CD4-positive, alpha-beta T cell treated with Interleukin-6 for 4 hours (primary cell): ENCODE measurements around the gene SLC41A1.

Experiments
- DNase-seq: peaks from one replicate; pipeline ENCODE4 v3.0.0-alpha.2; 2020; ENCODE audit warnings: mixed read lengths

The SLC41A1 gene

DNA sequence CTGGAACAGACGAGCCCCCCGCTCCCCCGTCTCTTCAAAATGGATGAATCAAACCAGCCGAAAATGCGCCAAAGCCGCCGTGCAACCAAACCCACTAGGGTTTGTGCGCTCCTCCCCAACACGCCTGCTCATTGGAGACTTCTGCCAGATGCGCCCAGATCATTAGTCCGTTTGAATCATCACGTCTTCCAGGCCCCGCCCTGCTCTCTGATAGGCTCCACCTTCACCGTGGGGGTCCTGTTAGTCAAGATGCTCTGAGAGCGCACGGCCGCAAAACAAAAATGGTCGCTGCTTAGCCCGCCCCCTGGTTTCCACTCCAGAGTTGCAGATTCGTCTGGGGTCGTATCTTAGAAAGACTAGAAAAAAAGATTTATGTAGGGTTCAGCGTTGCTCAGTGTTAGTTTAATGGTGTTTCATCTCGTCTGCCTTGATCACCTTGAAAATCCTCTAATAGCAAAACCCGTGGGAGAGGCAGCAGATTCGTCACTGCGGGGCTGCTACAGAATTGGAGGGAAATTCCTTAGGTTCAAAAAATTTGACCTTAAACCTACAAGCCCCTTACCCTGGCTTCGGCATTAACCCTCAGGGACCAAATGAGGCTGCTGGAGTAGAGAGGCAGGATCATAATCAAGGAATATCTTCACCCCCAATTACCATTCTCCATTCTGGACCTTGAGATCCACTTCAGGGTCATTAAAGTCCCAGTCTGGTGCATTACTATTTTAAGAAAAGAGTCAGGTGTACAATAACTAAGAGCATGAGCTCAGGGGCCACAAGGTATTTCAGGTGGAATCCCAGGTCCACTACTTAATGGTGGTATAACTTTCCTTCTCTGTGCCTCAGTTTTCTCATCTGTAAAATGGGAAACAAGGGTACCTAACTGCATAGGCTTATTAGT lies 62.6 kb downstream of the SLC41A1 start, which contains the start of gene NUCKS1:
NUCKS1 (minus strand) TSS at position 45 of the 898 bp plus-strand sequence. CDS start 209 bp downstream, outside the sequence.
- DNase-seq: peak; percentile 98

DNA sequence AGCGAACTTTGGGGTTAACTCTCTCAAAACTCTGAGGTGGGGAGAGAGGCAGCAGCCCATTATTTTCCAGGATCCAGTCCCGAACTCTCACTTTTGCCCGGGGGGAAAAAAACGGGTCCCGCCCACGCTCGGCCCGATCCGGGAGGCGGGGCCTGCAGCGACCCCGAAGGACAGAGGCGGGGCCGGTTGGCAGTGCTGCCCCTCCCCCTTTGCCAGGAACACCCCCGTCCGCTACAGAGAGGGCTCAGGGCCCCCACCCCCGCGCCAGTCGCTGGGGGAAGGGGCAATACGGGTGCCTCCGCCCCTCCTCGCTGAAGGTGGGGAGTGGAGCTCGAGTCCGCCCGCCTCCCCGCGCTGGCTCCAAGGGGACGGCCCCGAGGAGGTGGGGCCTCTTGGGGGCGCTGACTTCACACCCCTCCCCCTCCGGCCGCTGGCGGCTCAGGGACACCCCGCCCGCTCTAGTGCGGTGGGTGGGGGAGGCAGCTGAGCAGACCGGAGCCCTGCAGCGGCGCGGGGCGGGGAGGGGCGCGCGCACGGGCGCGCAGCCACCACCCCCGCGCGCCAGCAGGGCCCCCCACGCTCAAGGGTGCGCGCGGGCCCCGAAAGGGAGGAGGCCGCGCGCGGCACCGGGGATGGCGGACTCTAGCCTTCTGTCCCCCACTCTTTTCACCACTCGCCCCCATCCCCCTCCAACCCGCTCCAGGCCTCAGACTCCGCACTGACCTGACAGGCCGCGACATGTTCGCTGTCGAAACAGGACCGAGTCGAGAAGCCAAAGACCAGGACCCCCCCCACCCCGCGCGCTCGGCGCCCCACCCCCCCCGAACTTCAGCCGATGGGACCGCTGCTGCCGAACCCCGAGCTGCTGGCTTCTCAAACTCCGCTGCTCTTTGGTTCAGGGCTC lies 63.5 kb downstream of the SLC41A1 start:
- peak; percentile 96 for DNase-seq

DNA sequence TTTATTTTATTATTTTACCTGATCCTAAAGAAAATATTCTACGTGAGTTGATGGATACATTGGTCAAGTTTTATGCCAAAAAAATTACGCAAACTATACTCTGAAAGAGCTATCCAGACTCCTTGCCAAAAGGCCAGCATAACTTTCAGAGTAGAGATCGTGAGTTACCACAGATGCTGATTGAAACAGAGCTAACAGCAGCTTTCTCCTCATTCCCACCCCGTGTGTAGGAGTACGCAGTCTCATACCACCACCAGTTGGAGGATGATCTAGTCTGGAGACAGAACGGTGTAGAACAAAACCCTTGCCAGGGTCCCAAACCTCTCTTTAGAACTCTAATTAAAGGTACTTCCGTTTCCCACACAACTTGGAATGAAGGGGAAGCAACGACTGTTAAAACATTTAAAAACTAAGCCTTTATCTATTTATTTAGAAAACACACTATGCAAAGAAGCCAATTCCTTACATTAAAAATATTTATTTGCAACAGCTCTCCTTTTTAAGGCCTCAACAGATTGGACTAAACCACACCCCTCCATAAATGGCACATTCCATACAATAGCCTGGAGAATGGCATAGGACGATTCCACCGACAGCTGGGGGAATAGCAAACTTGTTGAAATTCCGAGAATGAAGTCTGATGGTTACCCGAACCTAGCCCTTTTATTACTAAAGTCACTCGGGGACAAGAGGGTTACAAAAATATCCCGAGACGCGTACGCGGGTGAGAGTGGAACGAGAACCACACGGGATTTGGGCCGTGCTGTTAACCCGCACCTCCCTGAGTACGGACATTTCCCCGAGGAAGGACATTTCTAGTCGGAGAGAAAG lies 64.4 kb downstream of the SLC41A1 start:
- peak; percentile 11 for DNase-seq

DNA sequence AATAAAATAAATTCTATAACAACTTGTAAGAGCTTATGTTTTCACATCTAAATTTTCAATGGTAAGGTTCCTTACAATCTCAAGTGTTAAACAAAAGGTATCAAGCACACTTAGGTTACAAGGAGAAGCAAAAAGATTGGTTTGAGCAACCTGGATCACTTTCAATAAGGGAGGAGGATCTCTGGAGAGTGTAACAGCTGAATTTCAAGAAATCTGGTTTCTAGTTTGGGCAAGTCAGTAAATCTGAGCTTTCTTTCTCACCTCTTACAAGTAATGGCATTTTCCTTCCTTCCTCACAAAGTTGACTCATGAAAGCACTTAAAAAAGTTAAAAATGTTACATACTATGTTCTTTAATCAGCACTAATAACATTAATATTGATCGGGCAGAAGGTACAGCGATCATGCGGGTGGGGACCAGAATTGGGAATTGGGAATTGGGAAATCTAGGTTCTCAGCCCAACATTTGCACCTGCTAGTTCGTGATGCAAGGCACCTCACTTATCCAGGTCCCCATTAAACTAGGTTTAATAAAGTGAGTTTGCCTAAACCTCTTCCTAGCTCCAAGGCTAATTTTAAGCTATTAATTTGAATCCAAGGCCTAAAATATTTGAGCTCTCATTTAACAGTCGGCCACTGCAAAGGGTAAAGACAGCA lies 66.1 kb downstream of the SLC41A1 start:
- no peak for DNase-seq

DNA sequence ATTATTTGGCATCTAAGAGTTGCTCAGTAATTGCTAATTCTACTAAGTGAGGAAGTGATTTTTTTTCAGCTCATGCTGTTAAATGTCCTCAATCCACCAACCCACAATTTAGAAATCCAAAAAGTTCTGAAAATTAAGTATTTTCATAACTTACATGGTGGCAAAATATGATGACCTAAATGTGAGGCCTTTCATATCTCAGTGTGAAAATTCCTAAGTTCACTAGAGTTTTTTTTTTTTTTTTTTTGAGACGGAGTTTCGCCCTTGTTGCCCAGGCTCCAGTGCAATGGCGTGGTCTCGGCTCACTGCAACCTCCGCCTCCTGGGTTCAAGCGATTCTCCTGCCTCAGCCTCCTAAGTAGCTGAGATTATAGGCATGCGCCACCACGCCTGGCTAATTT lies 68.6 kb downstream of the SLC41A1 start:
- DNase-seq: no peak

DNA sequence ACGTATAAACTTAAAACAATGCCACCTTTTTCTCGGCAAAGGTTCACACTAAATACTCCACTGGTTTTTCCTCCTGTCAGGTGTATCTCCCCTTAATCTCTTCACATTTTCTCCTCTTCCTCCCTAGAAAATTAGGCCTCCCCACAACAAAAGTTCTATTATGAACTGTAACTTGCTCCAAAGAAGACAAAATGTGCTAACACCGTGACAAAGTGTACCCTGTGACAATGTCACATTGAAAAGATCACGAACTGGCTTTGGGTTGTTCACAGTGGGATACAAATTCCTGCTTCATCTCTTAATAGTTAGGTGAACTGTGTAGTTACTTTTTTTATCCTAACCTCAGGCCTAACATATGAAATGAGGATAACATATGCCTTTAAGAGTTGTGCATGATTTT lies 69.0 kb downstream of the SLC41A1 start:
- DNase-seq: no peak

DNA sequence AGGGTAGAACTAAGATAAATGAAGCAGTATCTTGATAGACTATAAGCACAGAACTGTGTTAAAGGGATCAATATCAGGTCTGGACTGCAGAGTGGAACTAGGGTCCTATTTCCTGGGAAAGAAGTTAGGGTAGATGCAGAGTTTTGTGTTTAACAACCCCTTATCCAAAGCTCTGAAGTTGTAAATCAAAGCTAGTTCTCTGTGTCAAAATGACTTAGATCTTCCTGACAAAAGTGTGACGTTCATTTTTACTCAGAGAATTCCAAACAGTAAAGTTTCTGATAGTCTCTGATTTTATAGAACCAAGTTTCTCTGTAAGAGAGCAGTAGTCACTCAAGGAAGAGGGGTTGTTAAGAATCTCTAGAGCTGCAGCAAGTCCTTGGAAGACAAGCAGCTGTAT lies 71.3 kb downstream of the SLC41A1 start:
- no peak for DNase-seq

DNA sequence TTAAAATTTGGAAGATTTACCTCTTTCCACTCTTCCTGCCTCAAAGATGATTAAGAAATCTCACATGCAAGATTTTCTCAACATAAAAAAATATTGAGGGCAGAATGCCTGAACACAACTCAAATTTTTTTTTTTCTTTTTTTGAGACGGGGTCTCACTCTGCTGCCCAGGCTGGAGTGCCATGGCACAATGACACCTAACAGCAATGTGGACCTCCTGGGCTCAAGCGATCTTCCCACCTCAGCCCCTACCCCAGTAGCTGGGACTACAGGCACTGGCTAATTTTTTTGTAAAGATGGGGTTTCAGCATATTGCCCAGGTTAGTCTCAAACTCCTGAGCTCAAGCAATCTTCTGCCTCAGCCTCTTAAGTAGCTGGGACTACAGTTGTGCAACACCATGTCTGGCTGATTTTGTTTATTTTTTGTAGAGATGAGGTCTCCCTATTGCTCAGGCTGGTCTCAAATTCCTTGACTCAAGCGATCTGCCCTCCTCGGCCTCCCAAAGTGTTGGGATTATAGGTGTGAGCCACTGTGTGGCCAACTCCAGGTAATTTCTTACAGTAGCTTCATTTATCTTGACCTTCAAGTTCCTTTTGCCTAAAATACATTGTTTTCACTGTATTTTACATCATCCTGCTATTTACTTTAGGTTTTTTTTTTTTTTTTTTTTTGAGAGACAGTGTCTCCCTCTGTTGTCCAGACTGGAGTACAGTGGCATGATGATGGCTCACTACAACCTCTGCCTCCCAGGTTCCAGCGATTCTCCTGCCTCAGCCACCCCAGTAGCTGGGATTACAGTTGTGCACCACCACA lies 73.4 kb downstream of the SLC41A1 start:
- DNase-seq: no peak
